Measurements from ENCODE around the gene ARHGAP26.

DNA sequence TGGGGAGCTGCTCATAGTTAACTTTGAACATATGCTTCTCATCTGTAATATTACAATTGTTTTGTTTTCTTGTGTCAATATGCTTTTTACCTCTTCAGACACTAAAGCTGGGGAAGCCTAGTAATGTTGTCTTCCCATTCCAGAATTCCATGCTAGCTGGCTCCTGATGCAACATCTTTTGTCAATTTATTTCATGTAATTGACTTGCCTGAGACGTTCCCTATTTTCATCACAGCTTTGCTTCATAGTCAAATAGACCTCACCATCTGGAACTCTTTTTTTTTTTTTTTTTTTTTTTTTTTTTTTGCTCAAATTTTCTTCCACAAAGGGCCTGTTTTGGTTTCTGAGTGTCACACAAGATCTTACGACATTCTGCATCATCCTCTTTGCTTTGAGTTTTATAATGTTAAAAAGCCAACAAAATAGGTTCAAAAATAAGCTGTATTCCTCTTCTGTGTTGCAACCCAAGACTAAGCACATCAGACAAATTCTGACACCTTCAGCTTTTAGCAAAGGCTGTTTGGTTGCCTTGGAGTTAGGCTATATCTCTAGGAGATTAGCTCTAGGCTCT lies 398.1 kb downstream of the ARHGAP26 start:
- no peak for TF ChIP-seq POLR2A (IDR thresholded peaks at IDR 0.05)
- TF ChIP-seq, protein P1, sequence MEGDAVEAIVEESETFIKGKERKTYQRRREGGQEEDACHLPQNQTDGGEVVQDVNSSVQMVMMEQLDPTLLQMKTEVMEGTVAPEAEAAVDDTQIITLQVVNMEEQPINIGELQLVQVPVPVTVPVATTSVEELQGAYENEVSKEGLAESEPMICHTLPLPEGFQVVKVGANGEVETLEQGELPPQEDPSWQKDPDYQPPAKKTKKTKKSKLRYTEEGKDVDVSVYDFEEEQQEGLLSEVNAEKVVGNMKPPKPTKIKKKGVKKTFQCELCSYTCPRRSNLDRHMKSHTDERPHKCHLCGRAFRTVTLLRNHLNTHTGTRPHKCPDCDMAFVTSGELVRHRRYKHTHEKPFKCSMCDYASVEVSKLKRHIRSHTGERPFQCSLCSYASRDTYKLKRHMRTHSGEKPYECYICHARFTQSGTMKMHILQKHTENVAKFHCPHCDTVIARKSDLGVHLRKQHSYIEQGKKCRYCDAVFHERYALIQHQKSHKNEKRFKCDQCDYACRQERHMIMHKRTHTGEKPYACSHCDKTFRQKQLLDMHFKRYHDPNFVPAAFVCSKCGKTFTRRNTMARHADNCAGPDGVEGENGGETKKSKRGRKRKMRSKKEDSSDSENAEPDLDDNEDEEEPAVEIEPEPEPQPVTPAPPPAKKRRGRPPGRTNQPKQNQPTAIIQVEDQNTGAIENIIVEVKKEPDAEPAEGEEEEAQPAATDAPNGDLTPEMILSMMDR (IDR thresholded peaks at IDR 0.05), result no peak
